ENCODE data around the gene MYBBP1A.
"Not testable (repeated sequence)": the region's sequence is repeated elsewhere in the genome, so short reads cannot be mapped to it uniquely, and the experiment has no call there.

Gene MYBBP1A

GRCh38 chr17:4588391-4588790 is 33.2 kb upstream of the MYBBP1A start:
- DNase-seq = no peak

GRCh38 chr17:4587803-4588202 is 32.6 kb upstream of the MYBBP1A start:
- DNase-seq = no peak

- no peak for DNase-seq
Measured at GRCh38 chr17:4587195-4587594, 32.0 kb upstream of the MYBBP1A start.

- no peak for DNase-seq
Measured at GRCh38 chr17:4586043-4586442, 30.9 kb upstream of the MYBBP1A start.

- DNase-seq = no peak
Measured at GRCh38 chr17:4585638-4585994, 30.4 kb upstream of the MYBBP1A start.

- no peak for DNase-seq
Measured at GRCh38 chr17:4584917-4585637, 29.9 kb upstream of the MYBBP1A start.

- no peak for DNase-seq
Measured at GRCh38 chr17:4584101-4584916, 29.1 kb upstream of the MYBBP1A start, which contains the start of gene SMTNL2. TSS of gene SMTNL2 (plus strand) at chr17:4584529. CDS start at chr17:4584606, 77 bp downstream.

- DNase-seq = peak; percentile 30
Measured at GRCh38 chr17:4583782-4584100, 28.6 kb upstream of the MYBBP1A start.

- DNase-seq = no peak
Measured at GRCh38 chr17:4583206-4583605, 28.0 kb upstream of the MYBBP1A start.

GRCh38 chr17:4582691-4583090 is 27.5 kb upstream of the MYBBP1A start:
- DNase-seq = no peak

GRCh38 chr17:4582101-4582501 is 26.9 kb upstream of the MYBBP1A start:
- no peak for DNase-seq

- no peak for DNase-seq
Measured at GRCh38 chr17:4580291-4580690, 25.1 kb upstream of the MYBBP1A start.

GRCh38 chr17:4579678-4580077 is 24.5 kb upstream of the MYBBP1A start:
- DNase-seq = no peak

GRCh38 chr17:4578349-4578748 is 23.2 kb upstream of the MYBBP1A start:
- DNase-seq = not testable (repeated sequence)

- no peak for DNase-seq
Measured at GRCh38 chr17:4577386-4577993, 22.3 kb upstream of the MYBBP1A start.

- no peak for DNase-seq
Measured at GRCh38 chr17:4576729-4577322, 21.6 kb upstream of the MYBBP1A start.

- DNase-seq = no peak
Measured at GRCh38 chr17:4576161-4576558, 21.0 kb upstream of the MYBBP1A start.

GRCh38 chr17:4574448-4575045 is 19.4 kb upstream of the MYBBP1A start:
- DNase-seq = no peak

GRCh38 chr17:4573669-4574068 is 18.5 kb upstream of the MYBBP1A start:
- no peak for DNase-seq

- no peak for DNase-seq
Measured at GRCh38 chr17:4573115-4573514, 17.9 kb upstream of the MYBBP1A start.

- no peak for DNase-seq
Measured at GRCh38 chr17:4572131-4572530, 16.9 kb upstream of the MYBBP1A start.

- no peak for DNase-seq
Measured at GRCh38 chr17:4569591-4569990, 14.4 kb upstream of the MYBBP1A start.

- peak; percentile 30 for DNase-seq
Measured at GRCh38 chr17:4566785-4567184, 11.6 kb upstream of the MYBBP1A start.
